D721Med (cell line): ENCODE data around the gene USP48.
A peak's percentile ranks its signal among the peaks of the same experiment; 100 is the strongest.

Source experiments
- DNase-seq: peaks from one replicate; pipeline ENCODE4 v3.0.0; 2011; ENCODE audit warnings: low spot score; ENCODE audit not compliant: insufficient read length
- FAIRE-seq: peaks from 2 replicates; lab custom pipeline; 2011; peaks lifted over from hg19 to GRCh38; lab: Jason Lieb, UNC
- TF ChIP-seq, protein P1 (sequence below): IDR thresholded peaks from 2 replicates; pipeline ENCODE4 v1.5.1; 2012; ENCODE audit warnings: mild to moderate bottlenecking, control low read depth; ENCODE audit not compliant: insufficient read depth; ENCODE audit errors: missing control alignments

USP48 gene

DNA sequence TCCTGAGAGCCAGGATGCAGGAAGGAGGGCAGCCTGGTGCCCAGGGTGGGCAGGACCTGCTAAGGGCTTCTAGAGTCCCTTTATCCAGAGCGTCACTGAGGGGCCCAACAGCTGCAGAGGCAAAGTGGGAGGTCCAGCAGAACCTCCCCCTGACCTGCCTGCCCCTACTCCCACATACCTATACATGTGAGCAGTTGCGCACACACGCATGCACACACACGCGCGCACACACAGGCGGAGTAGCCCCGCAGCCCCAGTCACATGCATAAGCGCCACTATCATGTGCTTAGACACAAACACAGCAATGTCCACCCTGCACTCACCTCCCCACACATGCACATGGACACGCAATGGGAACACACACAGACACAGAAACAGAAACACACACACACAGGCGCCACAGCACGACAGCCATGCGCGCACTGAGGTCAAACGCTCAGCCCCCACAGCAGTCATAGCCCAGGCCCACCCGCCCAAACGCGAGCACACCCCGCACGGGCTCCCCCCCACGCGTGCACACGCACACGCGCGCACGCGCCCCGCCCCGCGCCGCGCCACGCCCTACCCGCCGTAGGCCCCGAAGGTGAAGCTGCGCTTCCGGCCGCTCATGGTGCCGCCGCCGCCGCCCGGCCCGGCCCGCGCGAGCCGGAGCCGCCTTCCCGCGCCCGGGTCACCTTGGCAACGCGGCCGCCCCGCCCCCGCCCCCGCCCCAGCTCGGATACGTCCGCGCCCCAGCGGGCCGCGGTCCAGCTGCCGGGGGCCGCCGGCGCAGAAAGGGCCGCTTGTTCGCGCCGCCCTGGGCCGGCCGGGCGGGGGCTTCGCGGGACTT, 131.5 kb downstream of the USP48 start:
- TF ChIP-seq, protein P1, sequence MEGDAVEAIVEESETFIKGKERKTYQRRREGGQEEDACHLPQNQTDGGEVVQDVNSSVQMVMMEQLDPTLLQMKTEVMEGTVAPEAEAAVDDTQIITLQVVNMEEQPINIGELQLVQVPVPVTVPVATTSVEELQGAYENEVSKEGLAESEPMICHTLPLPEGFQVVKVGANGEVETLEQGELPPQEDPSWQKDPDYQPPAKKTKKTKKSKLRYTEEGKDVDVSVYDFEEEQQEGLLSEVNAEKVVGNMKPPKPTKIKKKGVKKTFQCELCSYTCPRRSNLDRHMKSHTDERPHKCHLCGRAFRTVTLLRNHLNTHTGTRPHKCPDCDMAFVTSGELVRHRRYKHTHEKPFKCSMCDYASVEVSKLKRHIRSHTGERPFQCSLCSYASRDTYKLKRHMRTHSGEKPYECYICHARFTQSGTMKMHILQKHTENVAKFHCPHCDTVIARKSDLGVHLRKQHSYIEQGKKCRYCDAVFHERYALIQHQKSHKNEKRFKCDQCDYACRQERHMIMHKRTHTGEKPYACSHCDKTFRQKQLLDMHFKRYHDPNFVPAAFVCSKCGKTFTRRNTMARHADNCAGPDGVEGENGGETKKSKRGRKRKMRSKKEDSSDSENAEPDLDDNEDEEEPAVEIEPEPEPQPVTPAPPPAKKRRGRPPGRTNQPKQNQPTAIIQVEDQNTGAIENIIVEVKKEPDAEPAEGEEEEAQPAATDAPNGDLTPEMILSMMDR = no peak
- DNase-seq (peak; percentile 40), FAIRE-seq (no peak)

DNA sequence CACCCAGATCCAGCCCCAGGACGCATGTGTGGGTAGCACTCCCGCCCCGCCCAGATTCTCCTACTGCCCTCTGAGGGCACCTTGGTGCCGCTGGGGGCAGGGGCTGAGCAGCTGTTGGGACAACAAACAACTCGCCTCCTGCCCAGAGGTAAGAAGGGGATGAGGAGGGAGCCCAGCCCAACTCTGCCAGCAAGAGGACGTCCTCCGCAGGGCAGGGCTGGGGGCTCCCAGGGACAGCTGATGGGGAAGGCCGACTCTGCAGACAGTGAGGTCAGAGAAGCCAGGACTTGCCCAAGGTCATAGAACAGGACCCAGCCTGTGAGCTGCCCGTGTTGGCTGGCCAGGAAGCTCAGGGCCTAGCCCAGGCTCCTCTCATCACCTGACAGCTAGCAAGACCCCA, 132.5 kb downstream of the USP48 start:
- TF ChIP-seq, protein P1 = no peak
- no peak for FAIRE-seq

DNA sequence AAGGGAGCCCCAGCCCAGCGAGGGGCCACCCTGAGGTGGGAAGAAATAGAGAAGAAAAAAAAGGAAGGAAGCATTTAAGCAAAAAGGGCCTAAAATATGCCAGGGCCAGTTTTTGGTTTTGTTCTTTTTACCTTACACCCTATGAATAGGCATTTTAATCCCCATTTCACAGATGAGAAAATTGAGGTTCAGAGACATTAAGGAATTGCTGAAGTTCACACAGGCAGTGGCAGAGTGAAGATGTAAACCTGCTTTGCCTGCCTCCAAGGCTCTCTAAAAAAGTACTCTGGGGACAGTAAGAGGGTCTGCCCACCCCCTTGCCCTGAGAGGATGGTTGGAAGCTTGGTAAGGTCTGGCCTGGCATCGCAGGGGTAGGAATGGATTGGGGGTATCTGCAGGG, 133.6 kb downstream of the USP48 start:
- DNase-seq = no peak
- no peak for FAIRE-seq
- TF ChIP-seq, protein P1 = no peak

More for the DNA sequence above, 132.5 kb downstream of the USP48 start:
- no peak for DNase-seq

DNA sequence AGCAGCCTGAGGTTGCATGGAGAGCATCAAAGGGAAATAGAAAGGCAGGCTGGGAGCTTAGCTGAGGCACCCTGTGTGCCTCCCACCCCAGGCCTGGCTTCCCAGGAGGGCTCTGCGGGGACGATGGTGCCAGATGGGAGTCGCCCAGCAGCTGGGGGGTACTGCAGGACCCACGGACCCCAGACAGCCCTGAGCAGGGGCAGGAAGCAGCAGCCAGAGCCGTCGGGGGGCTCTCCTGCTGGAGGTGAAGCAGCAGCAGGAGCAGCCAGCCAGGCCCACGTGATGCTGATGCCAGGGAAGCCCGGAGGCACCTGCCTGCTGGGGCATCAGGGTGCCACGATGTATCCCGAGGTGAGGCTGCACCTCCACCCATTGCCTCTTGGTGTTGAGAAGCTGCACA, 134.2 kb downstream of the USP48 start:
- TF ChIP-seq, protein P1 = no peak
- FAIRE-seq (no peak), DNase-seq (no peak)

DNA sequence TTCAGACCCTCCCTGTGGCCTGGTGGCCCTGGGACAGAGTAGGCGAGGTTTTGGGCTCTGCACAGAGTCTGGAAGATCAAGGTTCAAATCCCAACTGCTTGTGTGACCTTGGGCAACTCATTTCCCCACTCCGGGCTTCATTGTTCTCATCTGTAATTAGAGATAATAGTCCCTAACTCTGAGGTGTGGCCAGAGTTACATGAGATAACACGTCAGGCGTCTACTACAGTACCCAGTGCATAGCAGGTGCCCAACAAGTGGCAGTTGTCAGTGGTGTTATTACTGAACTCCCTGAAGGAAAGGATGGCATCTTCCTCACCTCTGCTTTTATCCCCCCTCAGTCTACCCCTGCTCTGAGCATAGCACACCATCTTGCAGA, 134.6 kb downstream of the USP48 start:
- DNase-seq (no peak), FAIRE-seq (no peak)
- TF ChIP-seq, protein P1 = no peak

DNA sequence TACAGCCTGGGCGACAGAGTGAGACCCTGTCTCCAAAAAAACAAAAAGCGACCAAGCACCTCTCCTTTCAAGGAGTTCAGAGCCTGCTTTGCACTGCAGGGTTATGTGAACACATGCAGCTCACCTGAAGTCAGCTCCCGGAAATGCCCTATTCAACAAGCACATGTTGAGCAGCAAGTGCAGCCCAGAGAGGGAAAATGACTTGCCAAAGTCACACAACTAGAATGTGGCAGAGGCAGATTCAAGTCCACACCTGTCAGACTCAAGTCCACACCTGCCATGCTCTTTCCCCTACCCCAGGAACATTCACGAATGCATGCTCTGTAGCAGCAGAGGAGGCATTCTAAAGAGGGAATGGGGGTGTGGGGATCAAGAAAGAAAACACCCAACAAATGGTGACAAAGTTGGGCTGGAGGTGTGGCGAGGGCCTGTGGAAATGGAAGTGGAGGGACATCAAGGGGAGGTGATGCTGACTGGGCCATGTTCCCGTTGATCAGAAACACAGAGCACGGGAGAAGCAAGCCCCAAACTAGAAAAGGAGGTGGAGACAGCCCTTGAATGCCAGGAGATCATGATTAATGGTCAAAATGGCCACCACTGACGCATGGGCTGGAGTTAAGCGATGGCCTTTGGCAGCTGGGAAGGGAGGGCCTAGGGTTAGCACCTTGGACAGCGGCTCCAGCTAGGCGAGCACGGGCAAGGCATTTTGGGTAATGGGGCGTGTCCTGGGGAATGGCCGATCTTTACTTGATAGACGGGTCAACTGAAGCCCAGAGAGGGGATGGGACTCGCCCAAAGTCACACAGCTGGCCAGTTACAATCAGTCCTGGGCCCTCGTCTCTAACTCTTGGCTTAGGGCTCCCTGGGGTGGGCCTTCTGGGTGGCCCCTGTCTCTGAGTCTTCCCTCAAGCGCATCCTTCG, 135.3 kb downstream of the USP48 start:
- TF ChIP-seq, protein P1 = no peak
- no peak for FAIRE-seq

DNA sequence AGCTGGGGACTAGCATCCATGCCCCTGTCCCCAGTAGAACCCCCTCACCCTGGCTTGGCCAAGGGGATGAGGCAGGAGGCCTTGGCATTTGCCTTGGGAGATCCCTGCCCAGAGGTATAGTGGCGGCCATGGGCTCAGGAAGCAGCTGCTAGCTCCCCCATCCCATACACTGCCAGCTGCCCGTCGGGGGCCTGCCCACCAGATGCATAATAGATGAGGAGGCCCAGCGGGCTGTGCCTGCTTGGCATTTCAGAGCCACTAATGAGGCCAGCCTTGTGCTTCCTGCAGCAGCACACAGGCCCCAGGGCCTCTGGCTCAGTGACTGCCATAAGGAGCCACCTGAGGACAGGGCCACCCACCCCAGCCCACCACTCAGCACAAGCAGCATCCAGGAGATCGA, 137.4 kb downstream of the USP48 start:
- no peak for FAIRE-seq
- TF ChIP-seq, protein P1 = no peak
- DNase-seq = no peak

More for the DNA sequence above, 135.3 kb downstream of the USP48 start:
- no peak for DNase-seq
